ENCODE results near the gene CAMKMT.

CAMKMT gene

DNA sequence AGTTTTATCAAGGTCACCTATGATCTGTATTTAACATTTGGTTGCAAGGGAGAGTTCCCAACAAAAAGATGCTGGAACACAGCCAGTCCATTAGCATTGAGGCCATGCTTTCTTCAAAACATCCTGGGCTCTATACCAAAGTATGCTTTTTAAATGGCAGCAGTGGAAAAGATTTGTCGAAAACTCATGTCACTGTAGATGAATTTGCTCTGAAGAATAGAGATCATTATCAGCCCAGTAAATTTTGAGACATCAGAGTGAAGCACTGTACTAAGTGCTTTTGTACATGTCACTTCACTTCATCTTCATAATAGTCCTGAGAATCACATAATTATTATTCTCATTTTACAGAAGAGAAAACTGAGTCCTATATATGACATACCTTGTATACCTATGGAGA lies 189.8 kb downstream of the CAMKMT start:
- Histone ChIP-seq H3K4me3 (ENCODE audit: insufficient read depth, low read depth, low read length, poor library complexity, severe bottlenecking) (no peak overlapping the region), H3K9me3 (ENCODE audit: control insufficient read depth, low read length) (no peaks in the 10 kb centered on the region), H3K4me1 (ENCODE audit: control insufficient read depth, insufficient read depth, low read length, poor library complexity, severe bottlenecking) (no peaks in the 10 kb centered on the region), H3K27me3 (replicated peaks; ENCODE audit: control insufficient read depth, insufficient read depth, low read length, poor library complexity, severe bottlenecking) (no peaks in the 10 kb centered on the region), H3K36me3 (ENCODE audit: control insufficient read depth, insufficient read depth, low read length) (no peaks in the 10 kb centered on the region), H3K27ac (ENCODE audit: insufficient read depth, low read length, poor library complexity, severe bottlenecking) (no peak overlapping the region)
- DNase-seq = no peak

DNA sequence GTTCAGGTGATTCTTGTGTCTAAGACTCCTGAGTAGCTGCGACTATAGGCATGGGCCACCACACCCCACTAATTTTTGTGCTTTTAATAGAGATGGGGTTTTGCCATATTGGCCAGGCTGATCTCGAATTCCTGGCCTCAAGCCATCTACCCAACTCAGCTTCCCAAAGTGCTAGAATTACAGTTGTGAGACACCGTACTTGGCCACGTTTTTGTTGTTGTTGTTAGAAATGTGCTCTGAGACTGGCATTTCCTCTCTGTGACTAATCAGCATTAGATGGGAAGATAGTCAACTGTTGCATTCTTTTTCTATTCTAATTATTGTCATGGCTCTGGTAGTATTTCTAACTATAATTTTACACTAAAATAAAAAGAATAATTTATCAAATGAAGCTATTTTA lies 191.7 kb downstream of the CAMKMT start:
- Histone ChIP-seq H3K36me3 (ENCODE audit: control insufficient read depth, insufficient read depth, low read length) (no peaks in the 10 kb centered on the region), H3K27ac (ENCODE audit: insufficient read depth, low read length, poor library complexity, severe bottlenecking) (no peak overlapping the region), H3K27me3 (replicated peaks; ENCODE audit: control insufficient read depth, insufficient read depth, low read length, poor library complexity, severe bottlenecking) (no peaks in the 10 kb centered on the region), H3K9me3 (ENCODE audit: control insufficient read depth, low read length) (no peaks in the 10 kb centered on the region), H3K4me1 (ENCODE audit: control insufficient read depth, insufficient read depth, low read length, poor library complexity, severe bottlenecking) (no peaks in the 10 kb centered on the region), H3K4me3 (ENCODE audit: insufficient read depth, low read depth, low read length, poor library complexity, severe bottlenecking) (no peak overlapping the region)
- DNase-seq = no peak

DNA sequence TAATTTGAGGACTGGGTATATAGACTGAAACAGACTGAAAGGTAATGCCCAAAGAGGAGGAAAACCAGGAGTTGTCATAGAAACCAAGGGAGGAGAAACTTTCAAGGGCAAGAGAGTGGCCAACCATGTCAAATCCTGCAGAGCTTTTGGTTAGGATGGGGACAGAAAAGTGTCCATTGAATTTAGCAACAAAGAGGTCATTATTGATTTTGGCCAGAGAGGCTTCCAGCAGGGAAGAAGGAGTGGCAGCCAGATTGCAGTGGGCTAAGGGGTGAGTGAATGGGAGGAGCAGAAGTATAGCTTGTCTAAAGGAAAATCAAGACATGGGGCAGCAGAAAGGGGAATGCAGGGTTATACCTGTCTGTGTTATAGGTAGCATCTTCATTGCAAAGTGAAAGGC lies 194.0 kb downstream of the CAMKMT start:
- Histone ChIP-seq H3K4me1 (ENCODE audit: control insufficient read depth, insufficient read depth, low read length, poor library complexity, severe bottlenecking) (no peaks in the 10 kb centered on the region), H3K27ac (ENCODE audit: insufficient read depth, low read length, poor library complexity, severe bottlenecking) (no peak overlapping the region), H3K27me3 (replicated peaks; ENCODE audit: control insufficient read depth, insufficient read depth, low read length, poor library complexity, severe bottlenecking) (no peaks in the 10 kb centered on the region), H3K9me3 (ENCODE audit: control insufficient read depth, low read length) (no peaks in the 10 kb centered on the region), H3K4me3 (ENCODE audit: insufficient read depth, low read depth, low read length, poor library complexity, severe bottlenecking) (no peak overlapping the region), H3K36me3 (ENCODE audit: control insufficient read depth, insufficient read depth, low read length) (no peaks in the 10 kb centered on the region)
- no peak for DNase-seq

DNA sequence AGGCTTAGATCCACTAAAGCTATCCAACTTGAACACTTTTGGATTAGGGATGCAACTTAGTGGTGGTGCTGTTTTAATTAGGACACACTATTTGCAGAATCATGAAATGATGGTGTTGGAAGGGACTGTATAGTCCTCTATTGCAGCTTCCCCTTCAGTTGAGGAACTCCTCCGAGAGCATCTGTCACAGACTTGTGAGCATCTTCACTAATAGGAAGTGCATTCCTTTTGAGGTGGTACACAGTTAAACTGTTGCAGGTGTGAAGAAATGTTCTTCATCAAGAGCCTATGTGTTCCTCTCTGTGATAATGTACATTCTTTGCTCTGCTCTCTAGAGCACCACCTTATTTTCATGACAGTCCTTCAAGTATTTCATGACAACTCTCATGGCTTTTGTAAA lies 197.4 kb downstream of the CAMKMT start:
- H3K36me3 ChIP-seq (ENCODE audit: control insufficient read depth, insufficient read depth, low read length) = no peaks in the 10 kb centered on the region
- no peaks in the 10 kb centered on the region for H3K9me3 ChIP-seq (ENCODE audit: control insufficient read depth, low read length)
- H3K4me1 ChIP-seq (ENCODE audit: control insufficient read depth, insufficient read depth, low read length, poor library complexity, severe bottlenecking) = no peaks in the 10 kb centered on the region
- no peak for DNase-seq
- no peak overlapping the region for H3K4me3 ChIP-seq (ENCODE audit: insufficient read depth, low read depth, low read length, poor library complexity, severe bottlenecking)
- H3K27ac ChIP-seq (ENCODE audit: insufficient read depth, low read length, poor library complexity, severe bottlenecking) = no peak overlapping the region
- no peaks in the 10 kb centered on the region for H3K27me3 ChIP-seq (replicated peaks; ENCODE audit: control insufficient read depth, insufficient read depth, low read length, poor library complexity, severe bottlenecking)

DNA sequence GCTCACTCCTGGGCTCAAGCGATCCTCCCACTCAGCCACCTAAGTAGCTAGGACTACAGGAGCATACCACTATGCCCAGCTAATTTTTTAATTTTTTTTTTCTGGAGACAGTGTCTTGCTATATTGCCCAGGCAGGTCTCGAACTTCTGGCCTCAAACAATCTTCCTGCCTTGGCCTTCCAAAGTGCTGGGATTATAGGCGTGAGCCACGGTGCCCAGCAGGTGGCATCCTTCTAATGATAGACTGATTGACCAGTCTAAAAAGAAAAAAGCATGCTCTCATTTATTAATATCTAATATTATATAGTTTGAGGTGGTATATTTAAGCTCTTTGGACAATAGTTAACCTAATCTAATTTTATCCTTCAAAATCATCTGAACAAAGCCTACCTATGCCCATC lies 198.6 kb downstream of the CAMKMT start:
- Histone ChIP-seq H3K27ac (ENCODE audit: insufficient read depth, low read length, poor library complexity, severe bottlenecking) (no peak overlapping the region), H3K4me3 (ENCODE audit: insufficient read depth, low read depth, low read length, poor library complexity, severe bottlenecking) (no peak overlapping the region), H3K4me1 (ENCODE audit: control insufficient read depth, insufficient read depth, low read length, poor library complexity, severe bottlenecking) (no peaks in the 10 kb centered on the region), H3K36me3 (ENCODE audit: control insufficient read depth, insufficient read depth, low read length) (no peaks in the 10 kb centered on the region), H3K9me3 (ENCODE audit: control insufficient read depth, low read length) (no peaks in the 10 kb centered on the region), H3K27me3 (replicated peaks; ENCODE audit: control insufficient read depth, insufficient read depth, low read length, poor library complexity, severe bottlenecking) (no peaks in the 10 kb centered on the region)
- DNase-seq = no peak

DNA sequence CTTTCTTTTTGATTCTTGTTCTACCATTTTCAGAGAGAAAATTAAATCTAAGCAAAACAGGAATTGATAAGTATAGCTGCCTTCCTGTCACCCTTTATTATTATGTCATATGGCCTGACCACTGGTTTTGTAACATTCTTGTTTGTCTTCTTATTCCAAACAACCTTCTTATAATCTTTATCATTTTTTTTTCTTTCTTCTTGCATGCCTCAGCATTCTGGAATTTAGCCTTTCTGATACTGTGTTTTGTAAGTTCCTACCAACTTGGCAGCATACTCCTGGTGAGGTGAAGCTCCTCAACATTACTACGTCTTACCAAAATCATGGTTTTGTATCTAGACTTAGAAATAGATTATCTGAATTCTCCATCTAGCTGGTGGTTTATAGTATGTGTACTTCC lies 199.2 kb downstream of the CAMKMT start:
- H3K27me3 ChIP-seq (replicated peaks; ENCODE audit: control insufficient read depth, insufficient read depth, low read length, poor library complexity, severe bottlenecking) = no peaks in the 10 kb centered on the region
- no peak for DNase-seq
- H3K27ac ChIP-seq (ENCODE audit: insufficient read depth, low read length, poor library complexity, severe bottlenecking) = no peak overlapping the region
- H3K4me3 ChIP-seq (ENCODE audit: insufficient read depth, low read depth, low read length, poor library complexity, severe bottlenecking) = no peak overlapping the region
- H3K9me3 ChIP-seq (ENCODE audit: control insufficient read depth, low read length) = no peaks in the 10 kb centered on the region
- no peaks in the 10 kb centered on the region for H3K4me1 ChIP-seq (ENCODE audit: control insufficient read depth, insufficient read depth, low read length, poor library complexity, severe bottlenecking)
- H3K36me3 ChIP-seq (ENCODE audit: control insufficient read depth, insufficient read depth, low read length) = no peaks in the 10 kb centered on the region

DNA sequence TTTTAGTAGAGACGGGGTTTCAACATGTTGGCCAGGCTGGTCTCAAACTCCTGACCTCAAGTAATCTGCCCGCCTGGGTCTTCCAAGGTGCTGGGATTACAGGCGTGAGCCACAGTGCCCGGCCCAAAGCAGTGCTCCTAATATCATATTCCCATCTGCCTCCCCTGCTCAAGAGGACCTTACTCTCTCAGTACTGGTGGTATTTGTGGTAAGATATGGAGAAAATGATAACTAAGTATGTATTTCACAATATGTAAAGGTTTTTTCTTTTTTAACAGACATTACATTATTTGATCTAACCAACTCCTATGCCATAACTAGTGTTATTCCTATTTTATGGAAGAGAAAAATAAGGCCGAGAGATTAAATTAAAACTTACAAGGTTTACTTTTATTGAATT lies 201.0 kb downstream of the CAMKMT start:
- H3K27ac ChIP-seq (ENCODE audit: insufficient read depth, low read length, poor library complexity, severe bottlenecking) = no peak overlapping the region
- no peaks in the 10 kb centered on the region for H3K27me3 ChIP-seq (replicated peaks; ENCODE audit: control insufficient read depth, insufficient read depth, low read length, poor library complexity, severe bottlenecking)
- no peaks in the 10 kb centered on the region for H3K36me3 ChIP-seq (ENCODE audit: control insufficient read depth, insufficient read depth, low read length)
- DNase-seq = no peak
- no peaks in the 10 kb centered on the region for H3K9me3 ChIP-seq (ENCODE audit: control insufficient read depth, low read length)
- no peak overlapping the region for H3K4me3 ChIP-seq (ENCODE audit: insufficient read depth, low read depth, low read length, poor library complexity, severe bottlenecking)
- H3K4me1 ChIP-seq (ENCODE audit: control insufficient read depth, insufficient read depth, low read length, poor library complexity, severe bottlenecking) = no peaks in the 10 kb centered on the region

DNA sequence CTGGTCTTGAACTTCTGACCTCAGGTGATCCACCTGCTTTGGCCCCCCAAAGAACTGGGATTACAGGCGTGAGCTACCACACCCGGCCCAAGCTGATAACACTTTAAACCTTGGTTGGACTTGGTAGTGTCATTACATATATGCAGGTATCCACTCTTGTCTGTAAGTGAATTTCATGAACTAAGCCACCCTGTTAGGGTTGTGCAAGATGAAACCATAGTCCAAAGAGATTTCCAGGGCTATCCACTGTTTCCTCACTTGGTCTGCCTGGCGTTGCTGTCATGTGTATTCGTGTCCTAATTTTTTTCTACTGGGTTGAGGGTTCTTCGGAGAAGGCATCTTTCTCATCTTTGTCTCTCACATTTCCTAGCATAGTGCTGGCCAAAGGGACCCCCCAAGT lies 203.0 kb downstream of the CAMKMT start:
- no peak for DNase-seq
- H3K27ac ChIP-seq (ENCODE audit: insufficient read depth, low read length, poor library complexity, severe bottlenecking) = no peak overlapping the region
- H3K9me3 ChIP-seq (ENCODE audit: control insufficient read depth, low read length) = no peaks in the 10 kb centered on the region
- H3K4me3 ChIP-seq (ENCODE audit: insufficient read depth, low read depth, low read length, poor library complexity, severe bottlenecking) = no peak overlapping the region
- H3K27me3 ChIP-seq (replicated peaks; ENCODE audit: control insufficient read depth, insufficient read depth, low read length, poor library complexity, severe bottlenecking) = no peaks in the 10 kb centered on the region
- no peaks in the 10 kb centered on the region for H3K4me1 ChIP-seq (ENCODE audit: control insufficient read depth, insufficient read depth, low read length, poor library complexity, severe bottlenecking)
- no peaks in the 10 kb centered on the region for H3K36me3 ChIP-seq (ENCODE audit: control insufficient read depth, insufficient read depth, low read length)

DNA sequence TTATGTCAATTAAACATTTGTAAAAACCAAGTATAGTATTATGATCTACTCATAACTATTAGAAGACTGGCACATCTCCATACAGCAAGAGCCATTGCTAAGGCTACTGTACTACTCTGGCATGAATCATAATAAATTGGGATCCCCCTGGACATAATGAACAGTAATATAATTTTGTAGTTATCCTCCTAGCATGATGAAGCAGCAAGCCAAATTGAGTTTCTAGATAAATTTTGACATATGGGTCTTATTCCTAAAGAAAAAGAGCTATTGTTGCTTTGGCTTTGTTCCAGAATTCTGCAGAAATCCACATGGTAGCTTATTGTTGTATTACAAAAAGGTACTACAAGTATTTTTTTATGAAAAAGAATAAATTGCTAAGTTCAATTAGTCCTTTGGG lies 204.3 kb downstream of the CAMKMT start:
- H3K9me3 ChIP-seq (ENCODE audit: control insufficient read depth, low read length) = no peaks in the 10 kb centered on the region
- no peaks in the 10 kb centered on the region for H3K36me3 ChIP-seq (ENCODE audit: control insufficient read depth, insufficient read depth, low read length)
- H3K4me1 ChIP-seq (ENCODE audit: control insufficient read depth, insufficient read depth, low read length, poor library complexity, severe bottlenecking) = peaks cover 4% of the 10 kb centered on the region
- no peaks in the 10 kb centered on the region for H3K27me3 ChIP-seq (replicated peaks; ENCODE audit: control insufficient read depth, insufficient read depth, low read length, poor library complexity, severe bottlenecking)
- H3K27ac ChIP-seq (ENCODE audit: insufficient read depth, low read length, poor library complexity, severe bottlenecking) = no peak overlapping the region
- DNase-seq = no peak
- H3K4me3 ChIP-seq (ENCODE audit: insufficient read depth, low read depth, low read length, poor library complexity, severe bottlenecking) = no peak overlapping the region

DNA sequence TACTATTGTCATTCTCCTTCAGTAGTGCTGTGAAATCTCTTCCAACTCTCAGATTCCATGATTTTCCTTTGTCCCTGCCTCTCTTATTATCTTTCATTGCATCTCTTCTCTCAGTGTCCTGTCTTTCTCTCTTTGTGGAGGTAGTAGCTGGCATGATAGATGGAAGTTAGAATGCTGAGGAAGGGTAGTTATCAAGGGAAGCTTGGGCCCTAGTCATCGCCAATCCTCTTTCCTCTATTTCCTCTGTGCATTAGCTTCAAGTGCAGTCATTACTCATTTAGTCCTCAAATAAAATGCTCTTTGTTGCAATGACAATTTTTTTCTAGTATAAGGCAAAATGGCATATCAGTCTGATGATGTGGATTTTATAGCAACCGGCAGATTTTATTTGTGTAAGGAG lies 207.7 kb downstream of the CAMKMT start:
- no peaks in the 10 kb centered on the region for H3K27me3 ChIP-seq (replicated peaks; ENCODE audit: control insufficient read depth, insufficient read depth, low read length, poor library complexity, severe bottlenecking)
- no peak overlapping the region for H3K4me3 ChIP-seq (ENCODE audit: insufficient read depth, low read depth, low read length, poor library complexity, severe bottlenecking)
- no peaks in the 10 kb centered on the region for H3K9me3 ChIP-seq (ENCODE audit: control insufficient read depth, low read length)
- no peak for DNase-seq
- no peaks in the 10 kb centered on the region for H3K36me3 ChIP-seq (ENCODE audit: control insufficient read depth, insufficient read depth, low read length)
- peaks cover 4% of the 10 kb centered on the region for H3K4me1 ChIP-seq (ENCODE audit: control insufficient read depth, insufficient read depth, low read length, poor library complexity, severe bottlenecking)
- no peak overlapping the region for H3K27ac ChIP-seq (ENCODE audit: insufficient read depth, low read length, poor library complexity, severe bottlenecking)

DNA sequence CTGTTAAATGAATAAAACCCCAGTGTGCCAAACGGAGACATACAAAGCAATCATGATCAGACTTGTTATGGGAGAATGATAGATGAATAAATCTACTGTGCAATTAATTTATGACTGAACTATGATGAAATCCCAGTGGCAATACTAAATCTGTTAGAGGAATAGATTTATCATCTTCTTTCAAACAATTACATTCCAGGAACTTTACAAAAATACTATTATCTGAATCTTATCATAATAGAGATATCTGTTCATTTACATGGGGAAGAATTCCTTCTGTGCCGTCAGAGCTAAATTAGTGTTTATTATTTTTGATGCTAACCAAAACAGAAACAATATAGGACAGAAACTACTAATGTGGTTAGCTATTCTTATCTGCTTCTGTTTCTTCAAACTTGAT lies 208.5 kb downstream of the CAMKMT start:
- no peak for DNase-seq
- Histone ChIP-seq H3K9me3 (ENCODE audit: control insufficient read depth, low read length) (no peaks in the 10 kb centered on the region), H3K27me3 (replicated peaks; ENCODE audit: control insufficient read depth, insufficient read depth, low read length, poor library complexity, severe bottlenecking) (no peaks in the 10 kb centered on the region), H3K27ac (ENCODE audit: insufficient read depth, low read length, poor library complexity, severe bottlenecking) (no peak overlapping the region), H3K36me3 (ENCODE audit: control insufficient read depth, insufficient read depth, low read length) (no peaks in the 10 kb centered on the region), H3K4me1 (ENCODE audit: control insufficient read depth, insufficient read depth, low read length, poor library complexity, severe bottlenecking) (peaks cover 4% of the 10 kb centered on the region), H3K4me3 (ENCODE audit: insufficient read depth, low read depth, low read length, poor library complexity, severe bottlenecking) (no peak overlapping the region)
